B cell (primary cell): ENCODE measurements around the gene CERK. TPM values are rescaled to one million over a fixed set of nuclear protein-coding genes. Genes with fewer than 3 reads are reported as not detected.
"Not testable (repeated sequence)": the region's sequence is repeated elsewhere in the genome, so short reads cannot be mapped to it uniquely, and the experiment has no call there.

Experiments
- ATAC-seq: fragments of 200-7000 bp; cut with Tn5 transposase; one replicate; pipeline ENCODE4 v1.10.0; 2021; ENCODE audit warnings: low read depth, mild to moderate bottlenecking, moderate number of reproducible peaks, moderate library complexity
- CTCF ChIA-PET: fragments of 350-600 bp; sonication (Branson Sonifier 250); formaldehyde crosslinking; loops from one replicate; lab custom pipeline; 2021; ENCODE audit warnings: antibody characterized with exemption, inconsistent platforms; lab: Charles Lee
- POLR2A ChIA-PET: fragments of 350-600 bp; sonication (Branson Sonifier 250); formaldehyde crosslinking; loops from one replicate; lab custom pipeline; 2021; ENCODE audit warnings: antibody characterized with exemption; lab: Charles Lee
- DNase-seq: peaks from one replicate; pipeline ENCODE4 v3.0.0; 2013
- H2AFZ ChIP-seq: 2 replicates; pipeline ENCODE4 v1.6.1; 2012; ENCODE audit warnings: mild to moderate bottlenecking, low read depth, low read length; ENCODE audit not compliant: insufficient read depth, poor library complexity, severe bottlenecking
- H3K27ac ChIP-seq, 2 donors: 1 replicate in 1 of 2; 2 replicates in 1 of 2; pipeline ENCODE4 v1.5.1; 2012 to 2013; ENCODE audit warnings: low read length in 2 of 2, mild to moderate bottlenecking in 2 of 2, moderate library complexity in 1 of 2
- H3K27me3 ChIP-seq, 4 experiments: fragments of 200-600 bp in 1 of 4; sonication (generic) in 1 of 4; replicated peaks in 1 of 4; 1 replicate in 2 of 4; 2 replicates in 2 of 4; pipeline versions ENCODE4 v1.6.1 to v1.7.0; 2013 to 2016; ENCODE audit warnings: low read length in 3 of 4, mild to moderate bottlenecking in 2 of 4, mixed read lengths in 1 of 4, moderate library complexity in 1 of 4; ENCODE audit not compliant: insufficient read depth in 4 of 4, control insufficient read depth in 3 of 4; ENCODE audit errors: control extremely low read depth in 1 of 4
- H3K36me3 ChIP-seq, 2 experiments: replicated peaks in 1 of 2; 1 replicate in 1 of 2; 2 replicates in 1 of 2; pipeline versions ENCODE4 v1.6.1 to v1.7.1; 2013; ENCODE audit warnings: low read length in 1 of 2; ENCODE audit not compliant: insufficient read depth in 2 of 2, control insufficient read depth in 1 of 2; ENCODE audit errors: control extremely low read depth in 1 of 2, extremely low read depth in 1 of 2
- H3K4me1 ChIP-seq, 2 donors: fragments of 200-600 bp in 1 of 2; sonication (generic) in 1 of 2; 1 replicate in 1 of 2; 2 replicates in 1 of 2; pipeline versions ENCODE4 v1.5.1 to v1.6.1; 2013 to 2017; ENCODE audit warnings: low read length in 2 of 2; ENCODE audit not compliant: control insufficient read depth in 2 of 2, insufficient read depth in 2 of 2
- H3K4me2 ChIP-seq: replicated peaks from 2 replicates; pipeline ENCODE3; 2012; ENCODE audit warnings: mild to moderate bottlenecking, low read depth, low read length; ENCODE audit not compliant: poor library complexity, severe bottlenecking
- H3K4me3 ChIP-seq, 5 experiments: fragments of 200-600 bp in 1 of 5; sonication (generic) in 1 of 5; 1 replicate in 3 of 5; 2 replicates in 2 of 5; pipeline versions ENCODE4 v1.5.1 to v1.7.0; 2011 to 2016; ENCODE audit warnings: low read length in 4 of 5, mild to moderate bottlenecking in 4 of 5, low read depth in 2 of 5, control low read depth in 1 of 5, moderate library complexity in 1 of 5; ENCODE audit not compliant: insufficient read depth in 1 of 5; ENCODE audit errors: control extremely low read depth in 1 of 5, extremely low read depth in 1 of 5
- H3K79me2 ChIP-seq: fragments of 200-600 bp; sonication (generic); one replicate; pipeline ENCODE4 v1.6.0; 2016; ENCODE audit warnings: low read length; ENCODE audit not compliant: control insufficient read depth, insufficient read depth
- H3K9ac ChIP-seq: fragments of 200-600 bp; sonication (generic); 2 replicates; pipeline ENCODE4 v1.6.1; 2017; ENCODE audit warnings: mild to moderate bottlenecking, low read length, moderate library complexity
- H3K9me3 ChIP-seq, 3 donors: one replicate each; pipeline versions ENCODE4 v1.6.1 to v1.7.1; 2013; ENCODE audit warnings: low read length in 2 of 3; ENCODE audit not compliant: control insufficient read depth in 2 of 3, insufficient read depth in 1 of 3; ENCODE audit errors: control extremely low read depth in 1 of 3
- H4K20me1 ChIP-seq: 2 replicates; pipeline ENCODE4 v1.6.0; 2012; ENCODE audit warnings: mild to moderate bottlenecking, low read length; ENCODE audit not compliant: insufficient read depth, control insufficient read depth, poor library complexity, severe bottlenecking
- H3K27ac Mint-ChIP-seq: one replicate; pipeline ENCODE4 v1.8.0; 2021; ENCODE audit warnings: mixed read lengths
- H3K27me3 Mint-ChIP-seq: one replicate; pipeline ENCODE4 v1.8.0; 2021; ENCODE audit warnings: mixed read lengths
- H3K4me1 Mint-ChIP-seq: one replicate; pipeline ENCODE4 v1.8.0; 2021; ENCODE audit warnings: mixed read lengths
- H3K4me3 Mint-ChIP-seq: one replicate; pipeline ENCODE4 v1.8.0; 2021; ENCODE audit warnings: mixed read lengths
- H3K9me3 Mint-ChIP-seq: one replicate; pipeline ENCODE4 v1.8.0; 2022; ENCODE audit warnings: mixed read lengths; ENCODE audit not compliant: insufficient read depth
- WGBS: methylation state at CpG from one replicate; pipeline ENCODE4 v1.1.5; 2013; ENCODE audit warnings: missing lambda C conversion rate; ENCODE audit not compliant: insufficient coverage; 5-methylcytosine and 5-hydroxymethylcytosine counted together
- intact Hi-C: fragments of 100-400 bp; cut with micrococcal nuclease; formaldehyde crosslinking; loops from one replicate; pipeline ENCODE4 v1.10.0; 2022
- polyA plus RNA-seq: library from polyadenylated mRNA; depleted of rRNA; stranded (reverse); fragments of >200 nt; gene quantifications from 2 replicates; pipeline ENCODE4 v1.2.3, GENCODE V29; 2012
- total RNA-seq, 2 donors: library from RNA; stranded (reverse); fragments of 120-200 nt in 1 of 2; gene quantifications; 1 replicate in 1 of 2; 2 replicates in 1 of 2; pipeline versions ENCODE4 v1.2.3 to v1.2.4, GENCODE V29; 2013 to 2022

The CERK gene
- total and polyA plus RNA-seq, 2 donors (not counting 1 experiment from before 2014, with no cell fraction given), result 23.2 to 48.3 TPM

- CTCF ChIA-PET, result interaction anchor here (1.3 kb wide), 1 partner anchor 72 kb away, joined by 9 read pairs; no protein-coding TSS in a partner anchor
Observed at GRCh38 chr22:46634973-46635685, 102.9 kb downstream of the CERK start.

More at GRCh38 chr22:46634973-46635685, 102.9 kb downstream of the CERK start:
- H3K4me3 ChIP-seq, H3K4me1 Mint-ChIP-seq, H3K27ac Mint-ChIP-seq, H3K9me3 Mint-ChIP-seq, H3K4me3 Mint-ChIP-seq, H3K4me2 ChIP-seq, H3K4me1 ChIP-seq, H3K27me3 ChIP-seq, H3K9ac ChIP-seq, intact Hi-C loops, ATAC-seq, H3K27ac ChIP-seq, H3K9me3 ChIP-seq, H2AFZ ChIP-seq, H3K27me3 Mint-ChIP-seq, POLR2A ChIA-PET, DNase-seq: not testable (repeated sequence)
- Histone ChIP-seq H4K20me1 (peaks cover 65% of the 10 kb centered on the region), H3K79me2 (peaks cover 48% of the 10 kb centered on the region), H3K36me3 (peaks cover 0 to 22% of the 10 kb centered on the region in 2 experiments)
- WGBS, result 83% methylated on average over 4 of the region's 30 CpGs

Other genes with a start within 250 kb of the CERK start
- gene CELSR1, start 200.6 kb downstream of the CERK start, total RNA-seq, result 34.8 and 36.3 TPM in 2 replicates
- 23.4 and 30.2 TPM in 2 replicates for gene CELSR1, start 200.6 kb downstream of the CERK start, polyA plus RNA-seq
- gene GRAMD4, start 117.9 kb downstream of the CERK start, total RNA-seq, result 88.1 and 105 TPM in 2 replicates
- 17.0 and 33.6 TPM in 2 replicates for gene GRAMD4, start 117.9 kb downstream of the CERK start, polyA plus RNA-seq
- gene TBC1D22A, start 24.4 kb upstream of the CERK start, total RNA-seq, result 128 and 141 TPM in 2 replicates
- gene TBC1D22A, start 24.4 kb upstream of the CERK start, polyA plus RNA-seq, result 65.0 and 73.8 TPM in 2 replicates